ENCODE results near the gene PRKACA.

Gene PRKACA

DNA sequence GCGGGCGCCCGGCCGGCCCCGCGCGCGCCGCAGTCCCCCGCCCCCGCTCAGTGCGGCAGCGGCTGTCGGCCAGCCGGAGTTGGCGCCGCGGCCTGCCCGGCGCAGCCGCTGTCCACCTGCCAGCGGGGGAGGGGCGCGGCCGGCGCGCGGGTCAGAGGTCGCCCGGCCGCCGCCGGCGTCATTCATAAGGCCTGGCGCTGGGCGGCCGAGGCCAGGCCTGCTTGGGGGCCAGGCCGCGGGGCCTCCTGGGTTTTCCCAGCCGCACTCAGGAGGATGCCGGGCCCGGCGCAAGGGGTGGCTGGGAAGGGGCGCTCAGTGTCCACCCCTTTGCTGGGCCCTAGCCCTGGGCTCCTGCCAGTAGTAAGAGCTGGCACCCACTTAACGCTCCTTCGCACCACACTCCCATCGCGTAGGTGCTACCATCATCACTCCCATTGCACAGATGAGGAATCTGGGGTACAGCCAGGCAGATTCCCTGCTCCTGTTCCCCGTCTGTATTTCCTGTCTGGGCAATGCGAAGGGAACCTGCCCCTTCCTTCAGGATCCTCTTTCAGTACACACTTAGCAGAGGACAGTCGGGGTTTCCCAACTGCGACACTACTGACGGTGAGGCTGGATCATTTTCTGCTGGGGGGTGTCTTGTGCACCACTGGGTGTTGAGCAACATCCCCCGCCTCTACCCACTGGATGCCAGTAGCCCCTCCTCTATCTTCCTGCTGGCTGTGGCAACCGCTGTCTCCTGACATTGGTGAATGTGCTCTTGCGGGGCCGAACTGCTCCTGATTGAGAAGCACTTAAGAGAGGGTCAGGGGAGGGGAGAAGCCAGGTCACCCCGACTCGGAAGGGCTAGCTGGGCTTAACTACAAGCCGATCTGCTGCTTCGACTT is 846 bp upstream of the PRKACA start:
- no peak for DNase-seq (ENCODE audit: extremely low spot score)
- TF ChIP-seq CTCF (IDR thresholded peaks at IDR 0.05; ENCODE audit: control extremely low read depth, extremely low read depth, low read depth, missing control alignments): no peak
- ChIA-PET POLR2A (interaction anchor here (0.5 kb wide), 1 partner anchor 558 kb away, joined by 3 read pairs; no protein-coding TSS in a partner anchor), CTCF (interaction anchor here (0.8 to 6.6 kb wide), 5 partner anchors 15 to 238 kb away, joined by 3 to 50 read pairs (median 5); partner anchors contain the start of gene ASF1B)

DNA sequence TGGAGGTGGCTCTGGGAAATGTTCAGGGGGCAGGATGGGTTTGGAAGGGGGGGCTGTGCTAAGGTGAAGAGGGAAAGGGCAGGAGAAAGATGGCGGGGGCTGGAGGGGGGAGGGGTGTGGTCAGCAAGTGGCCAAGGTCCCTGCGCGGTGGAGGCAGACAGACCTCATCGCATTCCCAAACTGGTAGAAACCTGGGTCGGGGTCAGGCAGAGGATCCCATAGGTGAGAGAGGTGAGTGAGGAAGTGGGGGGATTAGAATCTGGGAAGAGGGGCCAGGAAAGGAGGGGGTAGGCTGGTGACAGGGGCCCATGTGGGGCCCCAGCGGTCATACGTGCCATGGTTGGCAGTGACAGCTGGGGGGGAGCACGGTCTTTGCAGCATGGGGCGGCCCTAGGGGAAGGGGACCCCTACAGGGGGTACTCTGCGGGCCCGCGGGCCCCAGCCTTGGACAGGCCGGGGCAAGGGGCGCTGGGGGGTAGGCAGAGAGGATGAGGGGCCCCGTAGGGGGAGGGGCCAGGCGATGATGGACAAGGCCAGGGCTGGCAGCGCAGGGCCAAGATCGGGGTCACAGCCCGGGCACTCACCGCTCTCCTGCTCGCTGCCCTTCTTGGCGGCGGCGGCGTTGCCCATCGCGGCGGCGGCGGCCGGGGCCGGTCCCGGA is 514 bp downstream of the PRKACA start:
- CTCF ChIA-PET: interaction anchor here (1.2 to 6.6 kb wide), 5 partner anchors 14 to 232 kb away, joined by 3 to 50 read pairs (median 14); partner anchors contain the start of genes ASF1B and MISP3
- no peak for DNase-seq (ENCODE audit: extremely low spot score)
- no peak for TF ChIP-seq CTCF (IDR thresholded peaks at IDR 0.05; ENCODE audit: control extremely low read depth, extremely low read depth, low read depth, missing control alignments)
- POLR2A ChIA-PET: no interaction called here

GRCh38 chr19:14116525-14116917 is 1.0 kb downstream of the PRKACA start:
- POLR2A ChIA-PET: no interaction called here
- no peak for TF ChIP-seq CTCF (IDR thresholded peaks at IDR 0.05; ENCODE audit: control extremely low read depth, extremely low read depth, low read depth, missing control alignments)
- no peak for DNase-seq (ENCODE audit: extremely low spot score)
- CTCF ChIA-PET: interaction anchor here (1.2 to 6.6 kb wide), 7 partner anchors 10 to 235 kb away, joined by 4 to 50 read pairs (median 18); partner anchors contain the start of genes ASF1B and MISP3

- no peak for DNase-seq (ENCODE audit: extremely low spot score)
- ChIA-PET POLR2A (no interaction called here), CTCF (interaction anchor here (0.9 to 6.6 kb wide), 17 partner anchors 8 to 240 kb away, joined by 3 to 50 read pairs (median 5); partner anchors contain the start of genes ASF1B, IL27RA and MISP3)
- TF ChIP-seq CTCF (IDR thresholded peaks at IDR 0.05; ENCODE audit: control extremely low read depth, extremely low read depth, low read depth, missing control alignments): no peak
Observed at GRCh38 chr19:14115756-14116155, 1.8 kb downstream of the PRKACA start.

GRCh38 chr19:14114854-14115253 is 2.7 kb downstream of the PRKACA start:
- ChIA-PET POLR2A (no interaction called here), CTCF (interaction anchor here (0.9 to 6.6 kb wide), 22 partner anchors 9 to 242 kb away, joined by 3 to 50 read pairs (median 4); partner anchors contain the start of genes ASF1B, C19orf67, IL27RA and MISP3)
- DNase-seq (ENCODE audit: extremely low spot score): peak; percentile 58
- peak; percentile 42 for TF ChIP-seq CTCF (IDR thresholded peaks at IDR 0.05; ENCODE audit: control extremely low read depth, extremely low read depth, low read depth, missing control alignments)

GRCh38 chr19:14114439-14114838 is 3.1 kb downstream of the PRKACA start:
- POLR2A ChIA-PET: no interaction called here
- CTCF ChIA-PET: interaction anchor here (1.0 to 6.6 kb wide), 16 partner anchors 12 to 242 kb away, joined by 3 to 50 read pairs (median 8); partner anchors contain the start of genes ASF1B, C19orf67 and MISP3
- no peak for DNase-seq (ENCODE audit: extremely low spot score)
- no peak for TF ChIP-seq CTCF (IDR thresholded peaks at IDR 0.05; ENCODE audit: control extremely low read depth, extremely low read depth, low read depth, missing control alignments)

All from GM10248 (cell line).